Measurements from ENCODE around the gene DBF4.
"Not testable (repeated sequence)": the region's sequence is repeated elsewhere in the genome, so short reads cannot be mapped to it uniquely, and the experiment has no call there.

The DBF4 gene

DNA sequence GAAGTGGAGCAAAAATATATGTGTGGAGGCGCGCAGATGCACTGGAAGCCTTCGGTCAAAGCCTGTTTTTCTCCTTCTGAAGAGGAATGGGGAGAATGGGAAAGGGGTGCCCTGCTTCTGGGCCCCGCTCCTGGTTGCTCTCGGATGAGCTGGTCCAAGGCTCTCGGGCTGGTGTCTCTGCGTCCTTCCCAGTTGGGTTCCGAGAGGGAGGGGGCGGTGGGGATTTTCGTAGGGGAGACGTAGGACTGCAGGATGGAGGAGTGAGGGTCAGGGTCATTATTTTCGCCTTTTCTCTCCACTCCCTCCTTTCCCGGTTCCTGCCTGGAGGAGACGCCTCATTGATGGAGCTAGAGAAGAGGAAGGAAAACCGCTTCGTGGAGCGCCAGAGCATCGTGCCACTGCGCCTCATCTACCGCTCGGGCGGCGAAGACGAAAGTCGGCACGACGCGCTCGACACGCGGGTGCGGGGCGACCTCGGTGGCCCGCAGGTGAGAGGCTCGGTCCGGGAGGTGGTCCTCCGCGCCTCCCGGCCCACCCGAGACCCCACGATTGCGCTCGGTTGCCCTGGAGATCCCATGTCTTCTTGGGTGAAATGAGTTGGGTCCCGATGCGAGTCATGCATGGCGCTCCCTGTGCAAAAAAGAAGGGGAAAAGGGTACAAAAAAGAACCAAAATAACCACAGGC lies 58.5 kb downstream of the DBF4 start:
- peak overlapping the region in 8 of 11 experiments; percentile 30 to 72 (median 62); a peak in 12 of 22 replicates for H3K27ac ChIP-seq
- H3K9ac ChIP-seq = peak overlapping the region; percentile 60 to 82 (median 73); a peak in 21 of 22 replicates
- H3K4me2 ChIP-seq = peak overlapping the region; percentile 85 to 99 (median 96)
- no peaks in the 10 kb centered on the region for H3K9me3 ChIP-seq (replicated peaks in 1 of 11)
- H3K4me3 ChIP-seq = peak overlapping the region; percentile 71 to 88 (median 80)
- peaks cover 6 to 12% (median 9%) of the 10 kb centered on the region in 10 experiments for H3K4me1 ChIP-seq
- peaks cover 0 to 25% (median 10%) of the 10 kb centered on the region in 11 experiments; a peak in 10 of 22 replicates for H3K36me3 ChIP-seq
- no peak for TF ChIP-seq Cebpa-rat (IDR thresholded peaks at IDR 0.05)
- no peaks in the 10 kb centered on the region for H4K20me1 ChIP-seq
- H3K27me3 ChIP-seq = peaks cover 8 to 12% (median 10%) of the 10 kb centered on the region in 11 experiments; a peak in 20 of 22 replicates

GRCh38 chr7:87935384-87935706 lies 59.1 kb downstream of the DBF4 start:
- H3K9ac ChIP-seq = peak overlapping the region in 6 of 11 experiments; percentile 22 to 82 (median 78); a peak in 7 of 22 replicates
- H3K9me3 ChIP-seq (replicated peaks in 1 of 11) = no peaks in the 10 kb centered on the region
- peaks cover 8 to 12% (median 10%) of the 10 kb centered on the region in 11 experiments; a peak in 20 of 22 replicates for H3K27me3 ChIP-seq

GRCh38 chr7:87941138-87941537 lies 64.8 kb downstream of the DBF4 start:
- Histone ChIP-seq H4K20me1 (no peaks in the 10 kb centered on the region), H3K27me3 (peaks cover 0 to 1% (median 0%) of the 10 kb centered on the region in 11 experiments; a peak in 2 of 22 replicates), H3K27ac (no peak overlapping the region), H3K9me3 (replicated peaks in 1 of 11) (no peaks in the 10 kb centered on the region), H3K4me1 (peaks cover 0 to 10% (median 7%) of the 10 kb centered on the region in 10 experiments; a peak in 14 of 20 replicates), H3K9ac (no peak overlapping the region), H3K4me2 (no peak overlapping the region), H3K36me3 (peaks cover 0 to 27% (median 11%) of the 10 kb centered on the region in 11 experiments; a peak in 10 of 22 replicates), H3K4me3 (no peak overlapping the region)
- no peak for TF ChIP-seq Cebpa-rat (IDR thresholded peaks at IDR 0.05)

More at GRCh38 chr7:87935384-87935706, 59.1 kb downstream of the DBF4 start:
- no peaks in the 10 kb centered on the region for H4K20me1 ChIP-seq
- no peak overlapping the region for H3K27ac ChIP-seq
- H3K4me2 ChIP-seq = peak overlapping the region; percentile 85 to 99 (median 96)
- H3K36me3 ChIP-seq = peaks cover 0 to 25% (median 11%) of the 10 kb centered on the region in 11 experiments; a peak in 10 of 22 replicates
- H3K4me3 ChIP-seq = peak overlapping the region; percentile 71 to 88 (median 80)
- H3K4me1 ChIP-seq = peaks cover 6 to 12% (median 9%) of the 10 kb centered on the region in 10 experiments
- no peak for TF ChIP-seq Cebpa-rat (IDR thresholded peaks at IDR 0.05)

DNA sequence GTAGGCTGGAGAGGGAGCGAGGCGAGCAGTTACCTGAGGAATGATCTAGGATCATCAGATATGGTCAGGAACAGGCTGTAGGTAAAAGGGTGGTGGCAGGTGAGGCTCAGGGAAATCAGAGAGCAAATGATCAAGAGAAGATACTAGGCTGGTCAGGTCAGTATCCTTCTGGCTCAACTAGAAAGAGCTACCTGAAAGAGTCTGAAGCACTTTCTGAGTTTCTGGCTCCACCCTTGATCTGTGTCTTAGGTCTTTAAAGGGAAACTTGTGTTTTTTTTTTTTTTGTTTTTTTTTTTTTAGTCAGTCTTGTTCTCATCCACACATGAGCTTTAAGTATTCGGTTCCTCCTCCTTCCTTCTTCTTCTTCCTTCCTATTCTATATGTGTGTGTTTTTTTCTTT lies 68.3 kb downstream of the DBF4 start:
- Histone ChIP-seq H3K9me3 (replicated peaks in 1 of 11) (no peaks in the 10 kb centered on the region), H3K36me3 (peaks cover 0 to 15% (median 0%) of the 10 kb centered on the region in 11 experiments; a peak in 4 of 22 replicates), H3K9ac (no peak overlapping the region), H3K4me2 (peak overlapping the region in 7 of 11 experiments; percentile 19 to 53 (median 27); a peak in 11 of 22 replicates), H3K27me3 (no peaks in the 10 kb centered on the region), H4K20me1 (no peaks in the 10 kb centered on the region), H3K4me3 (no peak overlapping the region), H3K27ac (no peak overlapping the region), H3K4me1 (peaks cover 0 to 10% (median 7%) of the 10 kb centered on the region in 10 experiments; a peak in 14 of 20 replicates)
- TF ChIP-seq Cebpa-rat (IDR thresholded peaks at IDR 0.05) = no peak

- peaks cover 0 to 15% (median 0%) of the 10 kb centered on the region in 11 experiments; a peak in 1 of 22 replicates for H3K36me3 ChIP-seq
- not testable (repeated sequence) for H3K4me2 ChIP-seq; H3K27me3 ChIP-seq; H4K20me1 ChIP-seq; H3K4me3 ChIP-seq; H3K27ac ChIP-seq; H3K4me1 ChIP-seq; H3K9ac ChIP-seq; H3K9me3 ChIP-seq (replicated peaks in 1 of 11)
Observed at GRCh38 chr7:87945926-87946325, 69.6 kb downstream of the DBF4 start.

GRCh38 chr7:87948371-87948770 lies 72.1 kb downstream of the DBF4 start:
- no peak for TF ChIP-seq Cebpa-rat (IDR thresholded peaks at IDR 0.05)

More at GRCh38 chr7:87948371-87948770, 72.1 kb downstream of the DBF4 start:
- H3K36me3 ChIP-seq = 0 out of 22 replicates have a peak, but pooled peaks cover 0 to 7% (median 0%) of the 10 kb centered on the region in 11 experiments
- H3K4me1 ChIP-seq = peaks cover 0 to 10% (median 7%) of the 10 kb centered on the region in 10 experiments; a peak in 14 of 20 replicates
- H4K20me1 ChIP-seq = no peaks in the 10 kb centered on the region
- no peak overlapping the region for H3K9ac ChIP-seq
- H3K9me3 ChIP-seq (replicated peaks in 1 of 11) = no peaks in the 10 kb centered on the region
- no peak overlapping the region for H3K27ac ChIP-seq
- H3K27me3 ChIP-seq = no peaks in the 10 kb centered on the region
- H3K4me2 ChIP-seq = no peak overlapping the region
- H3K4me3 ChIP-seq = no peak overlapping the region

Data from BLaER1 treated with 17β-estradiol and CSF1 and Interleukin-3, amounts not matched to agents 10 nM and 100 nM (cell line).